ENCODE measurements around the gene TTC5.
"Not testable (repeated sequence)": the region's sequence is repeated elsewhere in the genome, so short reads cannot be mapped to it uniquely, and the experiment has no call there.

The TTC5 gene

DNA sequence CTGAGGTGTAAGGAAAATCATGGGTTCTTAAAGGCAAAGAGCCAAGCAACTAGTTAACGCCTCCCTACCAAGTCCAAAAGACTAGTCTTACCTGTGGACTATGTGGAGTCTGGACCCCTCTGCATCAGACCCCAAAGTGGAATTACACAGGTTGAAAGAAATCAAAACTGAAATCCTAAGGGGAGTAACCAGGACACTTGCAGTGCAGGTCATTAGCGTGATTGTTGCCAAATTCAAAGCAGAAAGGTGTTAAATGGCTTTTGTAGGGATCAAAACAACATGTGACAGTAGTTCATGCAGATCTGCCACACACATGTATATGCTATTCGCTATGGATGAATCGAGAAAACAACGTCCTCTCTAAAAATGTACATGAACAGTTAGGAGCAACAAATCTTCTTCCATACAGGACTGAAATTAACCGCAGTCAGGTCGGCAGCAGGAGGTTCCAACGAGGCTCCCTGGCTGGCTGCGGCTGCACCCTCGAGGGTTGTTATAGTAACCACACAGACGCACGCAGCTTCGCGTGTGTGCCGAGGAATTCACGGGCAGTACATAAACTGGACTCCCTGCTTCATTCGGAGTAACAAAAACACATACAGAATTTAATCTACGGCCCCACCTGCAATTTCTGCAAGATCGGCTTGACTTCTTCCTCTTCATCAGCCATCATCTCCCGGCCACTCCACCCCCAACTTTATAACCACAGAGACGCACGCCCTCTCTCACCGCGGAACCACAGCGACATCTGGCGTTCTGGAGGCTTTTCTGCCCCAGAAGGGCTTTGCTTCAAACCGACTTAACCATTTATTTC lies at the start of gene TTC5:
TTC5 (minus strand) TSS at position 687 of the 814 bp plus-strand sequence; CDS start at position 673, 14 bp downstream.
- peak; percentile 87 for DNase-seq

DNA sequence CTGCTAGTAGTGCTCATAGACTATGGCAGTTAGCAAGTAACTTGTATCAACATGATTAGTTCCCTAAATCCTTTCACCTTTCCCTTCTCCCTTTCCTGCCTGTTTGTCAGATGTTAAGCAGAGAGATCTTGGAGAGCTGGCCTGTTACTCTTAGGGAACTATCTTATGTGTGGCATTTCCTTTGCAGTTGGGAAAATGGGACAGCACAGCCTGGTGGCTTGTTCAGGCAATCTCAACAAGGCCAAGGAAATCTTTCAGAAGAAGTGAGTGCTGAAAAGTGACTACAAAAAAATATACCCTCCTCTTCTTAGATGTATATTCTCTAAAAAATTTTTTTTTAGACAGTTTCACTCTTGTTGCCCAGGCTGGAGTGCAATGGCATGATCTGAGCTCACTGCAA lies 45.1 kb upstream of the TTC5 start:
- no peak for DNase-seq

- DNase-seq, result no peak
These were observed 44.5 kb upstream of the TTC5 start for GRCh38 chr14:20350282-20350681.

GRCh38 chr14:20347747-20348146 lies 42.0 kb upstream of the TTC5 start:
- DNase-seq, result no peak

DNA sequence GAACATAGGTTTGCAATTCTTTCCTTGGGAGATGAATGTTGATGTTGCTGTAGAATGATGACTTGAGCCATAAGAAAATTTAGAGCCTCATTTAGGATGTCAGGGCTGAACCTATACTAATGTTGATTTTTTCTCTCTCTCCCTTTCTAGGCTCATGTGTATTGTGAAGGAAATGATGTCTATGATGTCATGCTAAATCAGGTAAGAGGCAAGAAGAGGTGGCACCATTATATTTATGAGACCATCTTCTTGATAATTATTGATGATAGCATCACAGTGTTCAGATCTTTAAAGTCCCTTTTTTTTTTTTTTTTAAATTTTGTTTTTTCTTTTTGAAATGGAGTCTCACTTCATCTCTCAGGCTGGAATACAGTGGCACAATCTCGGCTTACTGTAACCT lies 41.0 kb upstream of the TTC5 start:
- no peak for DNase-seq

DNA sequence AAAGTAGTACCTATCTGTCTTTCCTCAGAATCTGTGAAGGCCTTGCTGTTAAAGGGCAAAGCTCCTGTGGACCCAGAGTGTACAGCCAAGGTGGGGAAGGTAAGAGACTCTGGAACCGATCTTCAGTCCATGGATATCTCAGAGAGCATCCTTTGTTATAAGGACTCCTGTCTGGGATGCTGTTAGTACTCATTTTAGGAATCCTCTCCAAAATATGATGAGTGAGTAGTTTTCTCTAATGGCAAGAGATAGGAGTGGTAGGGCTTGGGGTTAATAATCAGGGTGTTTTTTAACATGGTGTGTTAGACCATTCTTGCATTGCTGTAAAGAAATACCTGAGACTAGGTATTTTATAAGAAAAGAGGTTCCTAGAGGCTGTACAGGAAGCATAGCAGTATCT lies 39.6 kb upstream of the TTC5 start:
- DNase-seq, result no peak

DNA sequence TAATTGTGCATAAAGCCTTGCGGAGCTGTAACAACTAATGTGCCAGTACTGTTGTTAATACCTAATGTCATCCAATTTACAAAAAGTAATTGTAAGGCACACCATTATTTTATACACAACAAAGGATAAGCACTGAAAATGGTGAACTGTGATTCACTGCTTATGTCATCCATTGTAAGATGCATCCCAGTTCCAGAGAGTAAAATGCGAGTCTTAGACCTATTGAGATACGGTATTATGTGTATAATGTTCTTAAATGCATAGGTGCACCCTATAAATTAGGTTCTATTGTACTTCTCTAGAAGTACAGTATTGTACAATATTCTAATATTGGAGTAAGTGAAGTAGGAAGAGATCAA lies 38.1 kb upstream of the TTC5 start:
- DNase-seq, result no peak

DNA sequence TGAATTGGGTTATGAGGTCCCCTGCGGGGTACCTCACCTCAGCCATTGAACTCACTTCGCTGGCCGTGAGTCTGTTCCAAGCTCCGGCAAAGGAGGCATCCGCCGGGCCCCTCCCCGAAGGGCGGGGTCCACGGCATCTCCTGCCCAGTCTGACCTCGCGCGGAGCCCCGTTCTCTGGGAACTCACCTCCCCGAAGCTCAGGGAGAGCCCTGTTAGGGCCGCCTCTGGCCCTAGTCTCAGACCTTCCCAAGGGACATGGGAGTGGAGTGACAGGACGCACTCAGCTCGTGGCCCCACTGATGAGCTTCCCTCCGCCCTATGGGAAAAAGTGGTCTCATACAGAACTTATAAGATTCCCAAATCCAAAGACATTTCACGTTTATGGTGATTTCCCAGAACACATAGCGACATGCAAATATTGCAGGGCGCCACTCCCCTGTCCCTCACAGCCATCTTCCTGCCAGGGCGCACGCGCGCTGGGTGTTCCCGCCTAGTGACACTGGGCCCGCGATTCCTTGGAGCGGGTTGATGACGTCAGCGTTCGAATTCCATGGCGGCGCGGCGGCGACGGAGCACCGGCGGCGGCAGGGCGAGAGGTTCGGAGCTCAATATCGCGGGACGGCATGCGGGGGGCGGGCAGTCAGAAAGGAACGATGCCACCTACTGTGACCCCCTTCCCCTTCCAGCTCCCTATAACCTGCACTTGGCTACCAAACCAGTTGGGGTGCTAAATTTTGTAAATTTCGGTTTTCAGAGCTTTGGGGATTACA lies 37.5 kb upstream of the TTC5 start, which contains the start of gene PARP2:
PARP2 (plus strand) TSS at position 544 of the 770 bp plus-strand sequence; CDS start at position 551, 7 bp downstream.
- DNase-seq, result peak; percentile 100

- no peak for DNase-seq
These were observed 35.9 kb upstream of the TTC5 start for GRCh38 chr14:20341646-20342045.

DNA sequence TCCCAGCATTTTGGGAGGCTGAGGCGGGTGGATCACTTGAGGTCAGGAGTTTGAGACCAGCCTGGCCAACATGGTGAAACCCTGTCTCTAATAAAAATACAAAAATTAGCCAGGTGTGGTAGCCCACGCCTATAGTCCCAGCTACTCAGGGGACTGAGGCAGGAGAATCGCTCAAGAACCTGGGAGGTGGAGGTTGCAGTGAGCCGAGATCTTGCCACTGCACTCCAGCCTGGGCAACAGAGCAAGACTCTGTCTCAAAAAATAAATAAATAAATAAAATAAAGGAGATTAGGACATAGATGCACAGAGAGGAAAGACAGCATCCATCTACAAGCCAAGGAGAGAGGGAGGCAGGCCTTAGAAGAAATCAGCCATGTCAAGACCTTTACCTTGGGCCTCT lies 35.3 kb upstream of the TTC5 start:
- not testable (repeated sequence) for DNase-seq

- DNase-seq, result no peak
These were observed 28.3 kb upstream of the TTC5 start for GRCh38 chr14:20334017-20334416.

GRCh38 chr14:20333494-20333841 lies 27.7 kb upstream of the TTC5 start:
- DNase-seq, result no peak

- peak; percentile 49 for DNase-seq
These were observed 27.2 kb upstream of the TTC5 start, which contains the start of gene CCNB1IP1 for GRCh38 chr14:20332788-20333493. Gene CCNB1IP1, minus strand, starts transcription at chr14:20333279. Its CDS starts 16,756 bp downstream, at chr14:20316523.

DNA sequence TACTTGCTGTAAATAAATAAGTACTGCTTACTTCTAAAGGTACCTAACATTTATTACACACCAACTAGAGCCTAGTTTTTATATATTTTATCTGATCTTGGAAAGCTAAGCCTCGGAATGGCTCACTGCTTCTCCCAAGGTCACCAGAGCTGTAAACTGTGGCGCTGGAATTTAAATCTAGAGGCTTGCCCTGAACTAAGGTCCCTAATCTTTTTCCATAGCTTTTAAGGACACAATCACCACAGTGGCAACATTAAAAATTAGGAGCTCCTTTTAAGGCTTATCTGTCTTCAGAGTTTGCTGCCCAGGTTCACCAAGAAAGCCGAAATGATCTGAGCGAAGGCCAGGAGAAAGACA lies 26.7 kb upstream of the TTC5 start:
- DNase-seq, result no peak

DNA sequence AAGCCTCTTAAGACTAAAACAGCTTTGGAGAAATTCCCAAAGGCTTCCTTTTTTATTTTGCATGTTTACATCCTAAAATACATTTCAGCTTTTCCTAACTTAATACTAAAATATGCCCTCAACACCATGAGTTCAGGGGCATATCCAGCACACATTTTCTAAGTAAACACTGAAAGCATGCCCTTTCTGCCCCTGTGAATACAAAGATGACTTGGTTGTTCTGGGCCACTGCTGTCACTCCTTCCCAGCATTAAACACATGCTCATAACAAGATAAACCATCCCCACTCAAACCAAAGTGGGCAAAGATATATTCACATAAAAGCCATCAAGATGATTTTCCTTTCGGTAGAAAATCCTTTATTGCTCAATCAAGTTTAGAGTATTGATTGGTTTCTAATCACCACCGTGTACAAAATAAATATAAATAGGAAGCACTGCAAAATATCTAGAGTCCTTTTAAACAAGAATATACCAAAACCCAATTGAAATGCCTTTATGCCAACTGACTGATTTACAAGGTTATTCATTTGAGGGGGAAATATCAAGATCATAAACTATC lies 25.4 kb upstream of the TTC5 start:
- no peak for DNase-seq

DNA sequence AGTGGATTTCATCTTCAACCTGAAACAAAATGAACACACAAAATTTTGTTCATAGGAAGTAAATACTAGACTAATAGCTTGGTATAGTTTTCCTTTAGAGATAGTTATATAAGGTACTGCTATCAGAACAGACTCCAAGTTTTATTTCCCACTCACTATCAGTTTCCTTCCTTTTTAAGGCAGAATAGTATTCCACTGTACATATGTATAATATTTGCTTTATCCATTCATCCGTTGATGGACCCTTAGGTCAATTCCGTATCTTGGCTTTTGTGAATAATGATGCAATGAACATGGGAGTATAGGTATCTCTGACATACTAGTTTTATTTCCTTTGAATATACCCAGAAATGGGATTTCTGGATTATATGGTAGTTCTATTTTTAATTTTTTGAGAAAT lies 23.6 kb upstream of the TTC5 start:
- no peak for DNase-seq

GRCh38 chr14:20328705-20329104 lies 23.0 kb upstream of the TTC5 start:
- DNase-seq, result peak; percentile 21

DNA sequence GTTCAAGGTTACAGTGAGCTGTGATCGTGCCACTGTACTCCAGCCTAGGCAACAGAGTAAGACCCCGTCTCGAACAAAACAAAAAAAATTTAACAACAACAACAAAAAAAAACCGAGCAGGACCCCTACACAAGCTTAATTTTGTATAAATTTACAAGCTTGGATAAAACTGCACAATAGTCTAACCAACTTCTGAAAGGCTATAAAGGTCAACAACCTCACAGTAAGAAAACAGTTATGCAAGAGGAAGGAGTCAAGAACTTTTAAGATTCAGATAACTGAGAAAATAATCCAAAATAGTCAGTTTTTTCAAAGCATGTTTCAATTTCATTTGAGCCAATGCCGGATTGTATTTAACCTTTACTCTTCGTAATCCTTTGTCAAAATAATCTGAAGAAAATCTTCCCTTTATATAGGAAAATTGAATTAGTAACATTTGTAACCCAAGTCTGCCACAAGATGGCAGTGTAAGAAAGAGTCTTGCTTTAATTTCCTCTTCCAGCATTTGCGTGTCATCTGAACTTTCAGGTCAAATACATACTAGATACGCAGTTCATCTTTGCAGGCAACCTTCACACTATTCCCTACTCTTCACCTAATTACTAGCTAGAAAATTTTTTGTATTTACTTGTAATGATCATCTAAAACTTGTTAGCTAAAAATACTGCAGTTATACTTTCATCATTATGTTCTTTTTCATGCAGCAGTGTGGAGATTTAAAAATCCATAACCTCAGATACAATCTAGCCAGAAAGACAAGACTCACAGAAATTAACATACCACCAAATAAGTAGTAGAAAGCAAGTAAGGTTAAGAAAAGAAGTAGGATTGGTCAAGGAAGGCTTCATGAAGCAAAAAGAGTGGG lies 21.5 kb upstream of the TTC5 start:
- peak; percentile 59 for DNase-seq

- no peak for DNase-seq
These were observed 12.0 kb upstream of the TTC5 start for GRCh38 chr14:20317720-20318119.

DNA sequence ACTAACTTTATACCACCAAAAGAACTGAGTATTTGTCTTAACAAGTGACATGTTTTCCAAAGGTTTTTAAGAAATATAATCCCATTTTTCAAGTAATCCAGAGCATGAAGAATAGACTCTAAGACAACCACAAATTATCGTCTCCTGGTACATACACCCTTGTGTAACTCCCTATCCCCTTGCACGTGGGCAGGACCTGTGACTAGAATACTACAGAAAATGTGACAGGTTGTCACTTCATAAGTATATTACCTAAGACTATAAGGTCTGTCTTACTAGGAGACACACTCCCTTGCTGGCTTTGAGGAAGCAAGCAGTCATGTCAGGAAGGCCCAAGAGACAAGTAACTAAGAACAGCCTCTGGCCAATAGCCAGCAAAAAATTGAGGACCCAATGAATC lies 8.3 kb upstream of the TTC5 start:
- no peak for DNase-seq

GRCh38 chr14:20306079-20306423 lies 300 bp upstream of the TTC5 start:
- no peak for DNase-seq

GRCh38 chr14:20302042-20302755 lies 3.6 kb downstream of the TTC5 start:
- DNase-seq, result no peak
